Esophagus squamous epithelium (tissue), 4 donors: Measurements from ENCODE around the gene TGM6.

Source experiments
- CTCF ChIP-seq, 6 experiments: fragments of 450-650 bp in 4 of 6; fragments of 200-600 bp in 2 of 6; sonication (generic) in 2 of 6; IDR thresholded peaks; one replicate each; pipeline ENCODE4 v1.5.1; 2016 to 2019; ENCODE audit warnings: antibody characterized with exemption in 6 of 6, mild to moderate bottlenecking in 4 of 6, moderate library complexity in 4 of 6
- POLR2A ChIP-seq, 4 donors: fragments of 450-650 bp; IDR thresholded peaks; one replicate each; pipeline ENCODE4 v1.6.1; 2017; ENCODE audit warnings: antibody characterized with exemption in 4 of 4, mild to moderate bottlenecking in 4 of 4, moderate library complexity in 3 of 4

GRCh38 chr20:2430538-2430937 is 49.8 kb downstream of the TGM6 start:
- TF ChIP-seq CTCF (IDR thresholded peaks at IDR 0.05) (no peak), POLR2A (IDR thresholded peaks at IDR 0.05) (no peak)
